ENCODE results near the gene IRF6.
A peak's percentile ranks its signal among the peaks of the same experiment; 100 is the strongest.

Gene IRF6

DNA sequence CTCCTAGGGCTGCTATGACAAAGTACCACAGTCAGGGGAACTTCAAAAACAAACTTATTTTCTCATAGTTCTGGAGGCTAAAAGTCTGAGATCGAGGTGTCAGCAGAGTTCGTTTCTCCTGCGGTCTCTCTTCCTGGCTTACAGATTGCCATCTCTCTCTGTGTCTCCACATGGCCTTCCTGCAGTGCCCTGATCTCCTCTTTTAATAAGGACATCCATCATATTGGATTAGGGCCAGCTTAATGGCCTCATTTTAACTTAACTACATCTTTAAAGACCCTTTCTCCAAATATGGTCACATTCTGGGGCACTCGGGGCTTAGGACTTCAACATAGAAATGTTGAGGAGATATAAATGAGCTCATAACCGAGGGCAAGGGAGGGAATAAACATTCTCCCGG is 33.8 kb downstream of the IRF6 start:
- TF ChIP-seq, protein P1, sequence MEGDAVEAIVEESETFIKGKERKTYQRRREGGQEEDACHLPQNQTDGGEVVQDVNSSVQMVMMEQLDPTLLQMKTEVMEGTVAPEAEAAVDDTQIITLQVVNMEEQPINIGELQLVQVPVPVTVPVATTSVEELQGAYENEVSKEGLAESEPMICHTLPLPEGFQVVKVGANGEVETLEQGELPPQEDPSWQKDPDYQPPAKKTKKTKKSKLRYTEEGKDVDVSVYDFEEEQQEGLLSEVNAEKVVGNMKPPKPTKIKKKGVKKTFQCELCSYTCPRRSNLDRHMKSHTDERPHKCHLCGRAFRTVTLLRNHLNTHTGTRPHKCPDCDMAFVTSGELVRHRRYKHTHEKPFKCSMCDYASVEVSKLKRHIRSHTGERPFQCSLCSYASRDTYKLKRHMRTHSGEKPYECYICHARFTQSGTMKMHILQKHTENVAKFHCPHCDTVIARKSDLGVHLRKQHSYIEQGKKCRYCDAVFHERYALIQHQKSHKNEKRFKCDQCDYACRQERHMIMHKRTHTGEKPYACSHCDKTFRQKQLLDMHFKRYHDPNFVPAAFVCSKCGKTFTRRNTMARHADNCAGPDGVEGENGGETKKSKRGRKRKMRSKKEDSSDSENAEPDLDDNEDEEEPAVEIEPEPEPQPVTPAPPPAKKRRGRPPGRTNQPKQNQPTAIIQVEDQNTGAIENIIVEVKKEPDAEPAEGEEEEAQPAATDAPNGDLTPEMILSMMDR (conservative IDR thresholded peaks at IDR 0.05; ENCODE audit: low read depth, low read length) = no peak
- no peak for DNase-seq (ENCODE audit: low read depth)
- H3K4me3 ChIP-seq (ENCODE audit: low read length) = no peak overlapping the region

DNA sequence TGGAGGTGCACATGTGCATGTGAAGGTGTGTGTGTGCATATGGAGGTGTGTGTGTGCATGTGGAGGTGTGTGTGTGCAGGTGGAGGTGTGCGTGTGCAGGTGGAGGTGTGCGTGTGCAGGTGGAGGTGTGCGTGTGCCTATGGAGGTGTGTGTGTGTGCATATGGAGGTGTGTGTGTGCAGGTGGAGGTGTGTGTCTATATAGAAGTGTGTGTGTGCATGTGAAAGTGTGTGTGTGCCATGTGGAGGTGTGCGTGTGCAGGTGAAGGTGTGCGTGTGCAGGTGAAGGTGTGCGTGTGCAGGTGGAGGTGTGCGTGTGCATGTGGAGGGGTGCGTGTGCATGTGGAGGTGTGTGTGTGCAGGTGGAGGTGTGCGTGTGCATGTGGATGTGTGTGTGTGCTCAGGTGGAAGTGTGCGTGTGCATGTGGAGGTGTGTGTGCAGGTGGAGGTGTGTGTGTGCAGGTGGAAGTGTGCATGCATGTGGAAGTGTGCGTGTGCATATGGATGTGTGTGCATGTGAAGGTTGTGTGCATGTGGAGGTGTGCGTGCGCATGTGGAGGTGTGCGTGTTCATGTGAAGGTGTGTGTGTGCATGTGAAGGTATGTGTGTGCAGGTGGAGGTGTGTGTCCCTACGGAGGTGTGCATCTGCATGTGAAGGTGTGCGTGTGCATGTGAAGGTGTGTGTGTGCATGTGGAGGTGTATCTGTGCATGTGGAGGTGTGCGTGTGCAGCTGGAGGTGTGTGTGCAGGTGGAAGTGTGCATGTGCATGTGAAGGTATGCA is 35.1 kb downstream of the IRF6 start:
- H3K4me3 ChIP-seq (ENCODE audit: low read length) = no peak overlapping the region
- no peak for DNase-seq (ENCODE audit: low read depth)

DNA sequence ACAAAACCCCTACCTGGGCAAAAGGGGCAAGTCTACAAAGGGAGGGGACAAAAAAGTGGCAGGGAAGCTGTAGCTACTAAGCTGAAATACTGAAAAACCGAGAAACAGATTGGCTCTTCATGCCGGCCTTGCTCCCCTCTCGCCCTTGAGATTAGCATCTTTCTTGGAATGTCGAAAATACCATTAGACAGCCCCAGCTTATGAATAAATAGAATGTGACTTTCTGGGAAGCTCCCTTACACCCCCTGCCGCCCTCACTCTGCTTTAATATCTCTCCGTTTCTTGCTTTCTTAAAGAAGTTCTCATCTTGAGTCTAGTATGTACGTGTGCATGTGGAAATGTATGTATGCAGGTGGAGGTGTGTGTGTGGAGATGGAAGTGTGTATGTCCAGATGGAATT is 36.0 kb downstream of the IRF6 start:
- no peak for DNase-seq (ENCODE audit: low read depth)
- TF ChIP-seq, protein P1 (conservative IDR thresholded peaks at IDR 0.05; ENCODE audit: low read depth, low read length) = no peak
- no peak overlapping the region for H3K4me3 ChIP-seq (ENCODE audit: low read length)

More for the DNA sequence above, 35.1 kb downstream of the IRF6 start:
- TF ChIP-seq, protein P1 (conservative IDR thresholded peaks at IDR 0.05; ENCODE audit: low read depth, low read length) = no peak

DNA sequence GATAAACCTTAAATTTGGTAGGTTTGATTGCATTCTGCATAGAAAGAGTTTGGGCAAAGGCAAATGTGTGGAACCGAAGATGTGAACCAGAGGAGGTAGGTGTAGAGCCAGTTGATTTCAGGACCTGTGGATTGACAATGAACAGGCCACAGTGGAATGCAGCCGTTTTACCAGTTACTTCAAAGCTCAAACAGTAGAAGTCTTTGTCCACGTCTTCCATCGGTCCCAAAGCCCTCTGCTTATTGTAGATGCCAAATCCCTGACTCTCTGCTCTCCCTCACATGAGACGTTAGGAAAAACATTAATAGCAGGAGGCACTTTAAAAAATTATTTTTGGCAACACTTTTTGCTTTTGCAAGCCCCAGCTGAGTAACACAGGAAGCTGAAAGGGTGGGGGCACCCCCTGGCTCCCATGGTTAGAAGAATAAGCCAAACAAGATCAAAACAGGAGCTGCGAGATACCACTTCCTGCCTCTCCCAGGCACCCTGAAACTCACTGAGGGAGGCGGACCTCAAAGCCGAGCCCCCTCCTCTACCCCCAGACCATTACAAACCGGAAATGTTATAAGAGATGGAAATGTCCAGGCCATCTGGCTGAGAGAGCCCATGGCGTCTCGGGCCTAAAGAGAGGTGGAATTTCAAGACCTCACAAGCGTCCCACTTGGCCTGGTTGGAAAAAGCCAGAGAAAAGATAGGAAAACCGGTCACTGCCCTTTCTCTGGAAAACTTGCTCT is 36.6 kb downstream of the IRF6 start:
- H3K4me3 ChIP-seq (ENCODE audit: low read length) = no peak overlapping the region
- TF ChIP-seq, protein P1 (conservative IDR thresholded peaks at IDR 0.05; ENCODE audit: low read depth, low read length) = no peak
- DNase-seq (ENCODE audit: low read depth) = peak; percentile 22

DNA sequence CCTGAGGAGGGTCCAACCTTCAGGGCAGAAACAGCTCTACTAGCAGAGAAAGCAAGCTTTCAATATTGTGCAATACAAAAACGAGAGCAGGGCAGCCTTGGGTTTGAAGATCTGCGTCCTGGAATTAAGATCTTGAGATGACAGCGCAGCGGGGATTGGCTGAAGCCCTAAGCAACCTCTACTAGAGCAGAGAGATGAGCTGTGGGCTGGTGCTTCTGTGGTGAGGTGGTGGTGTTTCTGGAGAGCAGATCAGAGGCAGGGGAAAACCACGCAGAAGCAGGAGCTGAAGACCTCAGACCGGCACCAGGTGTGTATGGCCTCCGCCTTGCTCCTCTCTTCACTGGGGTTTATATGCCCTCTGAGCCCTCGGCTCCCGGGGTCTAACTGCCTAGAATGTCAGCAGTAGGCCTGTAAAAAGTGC is 37.6 kb downstream of the IRF6 start:
- DNase-seq (ENCODE audit: low read depth) = no peak

DNA sequence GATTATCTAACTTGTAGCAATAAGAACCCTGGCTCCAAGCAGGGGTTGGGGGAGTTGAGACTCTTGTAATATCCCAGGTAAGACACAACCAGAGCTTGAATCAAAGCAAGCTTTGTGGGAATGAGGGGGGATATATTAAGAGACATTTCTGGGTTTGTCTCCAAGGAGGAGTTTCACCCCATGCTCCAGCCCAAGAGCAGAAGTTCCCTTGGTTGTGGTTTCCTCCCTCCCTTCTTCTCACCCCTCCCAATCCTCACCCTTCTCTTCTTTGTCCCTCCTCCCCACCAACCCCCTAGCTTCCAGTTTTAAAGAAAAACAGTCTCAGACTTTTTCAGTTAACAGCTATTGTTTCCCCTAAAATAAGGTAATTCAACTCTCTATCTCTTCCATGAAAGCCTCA is 38.2 kb downstream of the IRF6 start:
- H3K4me3 ChIP-seq (ENCODE audit: low read length) = no peak overlapping the region
- no peak for DNase-seq (ENCODE audit: low read depth)
- TF ChIP-seq, protein P1 (conservative IDR thresholded peaks at IDR 0.05; ENCODE audit: low read depth, low read length) = no peak

More for the DNA sequence above, 37.6 kb downstream of the IRF6 start:
- H3K4me3 ChIP-seq (ENCODE audit: low read length) = no peak overlapping the region
- TF ChIP-seq, protein P1 (conservative IDR thresholded peaks at IDR 0.05; ENCODE audit: low read depth, low read length) = no peak

All from retinal pigment epithelial cell (primary cell).